Epithelial cell of esophagus (primary cell): ENCODE measurements around the gene LRP8.
A peak's percentile ranks its signal among the peaks of the same experiment; 100 is the strongest.

Experiments used
- DNase-seq: peaks from one replicate; pipeline ENCODE4 v3.0.0; 2010; ENCODE audit warnings: low read depth
- H3K4me3 ChIP-seq: 2 replicates; pipeline ENCODE4 v1.5.1; 2011; ENCODE audit warnings: mild to moderate bottlenecking, low read length, control low read depth
- CTCF ChIP-seq: IDR thresholded peaks from 2 replicates; pipeline ENCODE4 v1.5.1; 2011; ENCODE audit warnings: low read depth, mild to moderate bottlenecking, low read length, control low read depth, inconsistent platforms; ENCODE audit not compliant: insufficient read depth; ENCODE audit errors: missing control alignments

The LRP8 gene

GRCh38 chr1:53296117-53296749 lies 31.6 kb downstream of the LRP8 start:
- no peak overlapping the region for H3K4me3 ChIP-seq
- TF ChIP-seq CTCF: no peak
- DNase-seq: no peak

DNA sequence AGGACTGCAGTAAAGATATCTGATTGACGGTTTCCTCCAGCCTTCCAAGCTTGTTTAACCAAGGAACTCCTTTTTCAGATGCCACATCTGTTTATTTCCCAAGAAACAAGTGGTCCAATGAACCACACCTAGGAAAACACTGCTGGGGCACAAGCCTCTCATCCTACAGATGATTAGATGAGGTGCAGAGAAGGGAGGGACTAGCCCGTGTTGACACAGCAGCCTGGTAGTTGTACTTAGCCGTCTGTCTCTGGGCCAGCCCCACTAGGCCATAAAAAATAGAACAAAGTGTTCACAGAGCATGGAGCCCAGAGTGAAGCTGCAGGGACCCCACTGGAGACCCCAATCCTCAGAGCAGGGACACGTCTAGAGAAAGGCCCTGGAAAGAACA lies 32.1 kb downstream of the LRP8 start:
- no peak for TF ChIP-seq CTCF
- DNase-seq: peak; percentile 12
- no peak overlapping the region for H3K4me3 ChIP-seq

GRCh38 chr1:53295295-53295694 lies 32.6 kb downstream of the LRP8 start:
- DNase-seq: no peak
- no peak for TF ChIP-seq CTCF
- H3K4me3 ChIP-seq: no peak overlapping the region

DNA sequence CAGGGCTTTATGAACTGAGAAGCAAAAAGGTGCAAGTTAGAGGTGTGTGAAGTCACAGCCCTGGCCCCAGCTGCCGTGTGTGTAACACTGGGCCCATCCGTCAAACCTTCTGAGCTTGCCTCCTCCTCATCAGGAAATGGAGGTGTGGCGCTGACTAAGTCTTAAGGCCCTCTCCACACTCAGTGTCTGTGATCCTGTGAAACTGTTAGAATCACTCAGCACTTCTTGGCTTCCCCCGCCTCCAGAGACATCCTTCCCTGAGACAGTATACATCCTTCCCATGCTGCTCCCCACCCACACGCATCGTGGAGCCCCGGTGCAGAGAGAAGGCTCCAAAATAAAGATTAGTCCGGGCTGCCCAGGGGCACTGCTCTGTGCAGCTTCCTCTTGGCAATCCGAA lies 33.3 kb downstream of the LRP8 start:
- TF ChIP-seq CTCF: no peak
- DNase-seq: peak; percentile 94

GRCh38 chr1:53294061-53294460 lies 33.8 kb downstream of the LRP8 start:
- no peak overlapping the region for H3K4me3 ChIP-seq
- TF ChIP-seq CTCF: no peak
- DNase-seq: no peak

More for the DNA sequence above, 33.3 kb downstream of the LRP8 start:
- no peak overlapping the region for H3K4me3 ChIP-seq

- no peak overlapping the region for H3K4me3 ChIP-seq
- no peak for DNase-seq
- TF ChIP-seq CTCF: no peak
These were observed 34.7 kb downstream of the LRP8 start for GRCh38 chr1:53293123-53293522.

GRCh38 chr1:53292690-53293089 lies 35.2 kb downstream of the LRP8 start:
- no peak for TF ChIP-seq CTCF
- DNase-seq: no peak
- H3K4me3 ChIP-seq: no peak overlapping the region
